Activated CD4-positive, CD25-positive, alpha-beta regulatory T cell (primary cell): ENCODE data around the gene APH1A.
A peak's percentile ranks its signal among the peaks of the same experiment; 100 is the strongest.
"Not testable (repeated sequence)": the region's sequence is repeated elsewhere in the genome, so short reads cannot be mapped to it uniquely, and the experiment has no call there.

Experiments
- DNase-seq, 4 experiments: peaks; one replicate each; lab custom pipeline; 2025; lab: John Stamatoyannopoulos, UW

Gene APH1A

GRCh38 chr1:150268705-150269403, at the start of gene APH1A:
TSS of gene APH1A (minus strand) at chr1:150269016. CDS start at chr1:150268810, 206 bp downstream.
- DNase-seq = peak; percentile 81 to 86 (median 84)

DNA sequence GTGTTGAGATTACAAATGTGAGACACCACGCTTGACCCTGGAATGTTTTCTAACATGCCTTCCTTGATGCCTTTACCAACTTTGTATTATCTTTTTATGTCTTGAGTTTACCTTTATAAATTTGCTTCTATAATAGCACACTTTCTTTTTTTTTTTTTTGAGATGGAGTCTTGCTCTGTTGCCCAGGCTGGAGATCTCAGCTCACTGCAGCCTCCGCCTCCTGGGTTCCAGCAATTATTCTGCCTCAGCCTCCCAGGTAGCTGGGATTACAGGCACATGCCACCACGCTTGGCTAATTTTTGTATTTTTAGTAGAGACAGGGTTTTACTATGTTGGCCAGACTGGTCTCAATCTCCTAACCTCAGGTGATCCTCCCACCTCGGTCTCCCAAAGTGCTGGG, 45.9 kb upstream of the APH1A start:
- DNase-seq = not testable (repeated sequence)

- no peak for DNase-seq
Observed at GRCh38 chr1:150311762-150312161, 42.9 kb upstream of the APH1A start.

DNA sequence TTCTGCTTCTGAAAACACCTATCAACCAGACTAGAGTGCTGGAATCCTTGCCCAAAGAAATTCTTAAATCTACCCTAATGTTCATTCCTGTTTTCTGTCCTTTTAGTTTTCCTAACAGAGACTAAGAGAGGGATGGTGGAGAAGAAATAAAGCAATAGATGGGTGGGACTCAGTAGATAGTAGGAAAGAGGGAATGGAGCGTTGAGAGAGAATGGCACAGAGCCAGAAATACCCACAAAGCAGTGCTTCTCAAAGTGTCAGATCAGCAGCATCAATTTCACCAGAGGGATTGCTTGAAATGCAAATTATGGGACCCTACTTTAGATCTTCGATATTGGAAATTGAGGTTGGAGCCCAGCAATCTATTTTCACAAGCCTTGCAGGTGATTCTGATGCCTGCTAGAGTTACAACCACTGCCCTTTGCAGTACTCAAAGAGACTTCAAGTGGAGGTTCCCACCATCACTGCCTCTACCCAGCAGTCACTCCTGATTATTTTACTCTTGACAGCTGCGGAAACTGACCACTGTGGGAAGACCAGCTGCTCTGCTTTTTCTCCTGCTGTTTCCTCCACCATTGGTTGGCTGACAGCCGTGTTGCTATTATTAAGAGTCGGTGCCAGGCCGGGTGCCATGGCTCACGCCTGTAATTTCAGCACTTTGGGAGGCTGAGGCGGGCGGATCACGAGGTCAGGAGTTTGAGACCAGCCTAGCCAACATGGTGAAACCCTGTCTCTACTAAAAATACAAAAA, 41.1 kb upstream of the APH1A start:
- no peak for DNase-seq

DNA sequence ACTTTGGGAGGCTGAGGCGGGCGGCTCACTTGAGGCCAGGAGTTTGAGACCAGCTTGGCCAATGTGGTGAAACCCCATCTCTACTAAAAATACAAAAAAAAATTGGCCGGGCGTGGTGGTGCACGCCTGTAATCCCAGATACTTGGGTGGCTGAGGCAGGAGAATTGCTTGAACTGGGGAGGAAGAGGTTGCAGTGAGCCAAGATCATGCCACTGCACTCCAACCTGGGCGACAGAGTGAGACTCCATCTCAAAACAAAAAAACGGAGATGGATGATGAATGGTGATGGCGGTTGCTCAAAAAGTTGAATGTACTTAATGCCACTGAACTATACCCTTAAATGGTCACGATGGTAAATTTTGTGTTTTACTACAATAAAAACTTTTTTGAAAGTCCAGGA, 39.8 kb upstream of the APH1A start:
- not testable (repeated sequence) for DNase-seq

DNA sequence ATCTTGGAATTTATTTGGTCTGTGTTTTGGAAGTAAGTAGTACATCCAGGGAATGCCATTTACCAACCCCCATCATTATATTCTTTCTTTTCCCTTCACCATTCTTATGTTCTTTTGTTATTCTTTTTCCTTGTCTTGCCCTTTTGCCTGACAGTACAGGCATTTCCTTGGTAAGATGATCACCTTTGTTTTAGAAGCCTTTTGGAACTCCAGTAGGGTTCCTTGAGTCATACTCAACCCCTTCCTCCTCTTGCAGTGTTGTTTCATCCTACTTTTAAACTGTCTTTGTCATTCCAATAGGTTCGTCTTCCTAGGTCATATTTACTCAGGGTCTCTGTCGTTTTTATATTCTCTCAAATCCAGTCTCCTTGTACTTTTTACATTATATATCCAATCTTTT, 34.1 kb upstream of the APH1A start:
- no peak for DNase-seq

GRCh38 chr1:150302338-150302737, 33.5 kb upstream of the APH1A start:
- no peak for DNase-seq

- no peak for DNase-seq
Observed at GRCh38 chr1:150299716-150300115, 30.9 kb upstream of the APH1A start.

DNA sequence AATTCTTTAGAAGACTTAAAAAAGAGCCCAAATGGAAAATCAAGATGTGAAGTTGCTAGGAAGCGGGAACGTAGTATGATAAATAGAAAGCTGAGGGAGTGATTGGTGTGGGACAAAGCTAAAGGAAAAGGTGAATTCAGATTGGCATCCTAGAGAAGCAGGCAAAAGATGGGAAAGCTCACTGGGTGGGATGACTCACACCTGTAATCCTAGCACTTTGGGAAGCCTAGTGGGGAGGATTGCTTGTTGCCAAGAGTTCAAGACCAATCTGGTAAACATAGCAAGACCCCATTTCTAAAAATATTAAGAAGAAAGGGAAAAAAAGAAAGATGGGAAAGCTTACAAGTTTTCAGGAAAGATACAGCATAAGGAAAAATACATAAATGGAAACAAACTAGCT, 26.7 kb upstream of the APH1A start:
- no peak for DNase-seq

DNA sequence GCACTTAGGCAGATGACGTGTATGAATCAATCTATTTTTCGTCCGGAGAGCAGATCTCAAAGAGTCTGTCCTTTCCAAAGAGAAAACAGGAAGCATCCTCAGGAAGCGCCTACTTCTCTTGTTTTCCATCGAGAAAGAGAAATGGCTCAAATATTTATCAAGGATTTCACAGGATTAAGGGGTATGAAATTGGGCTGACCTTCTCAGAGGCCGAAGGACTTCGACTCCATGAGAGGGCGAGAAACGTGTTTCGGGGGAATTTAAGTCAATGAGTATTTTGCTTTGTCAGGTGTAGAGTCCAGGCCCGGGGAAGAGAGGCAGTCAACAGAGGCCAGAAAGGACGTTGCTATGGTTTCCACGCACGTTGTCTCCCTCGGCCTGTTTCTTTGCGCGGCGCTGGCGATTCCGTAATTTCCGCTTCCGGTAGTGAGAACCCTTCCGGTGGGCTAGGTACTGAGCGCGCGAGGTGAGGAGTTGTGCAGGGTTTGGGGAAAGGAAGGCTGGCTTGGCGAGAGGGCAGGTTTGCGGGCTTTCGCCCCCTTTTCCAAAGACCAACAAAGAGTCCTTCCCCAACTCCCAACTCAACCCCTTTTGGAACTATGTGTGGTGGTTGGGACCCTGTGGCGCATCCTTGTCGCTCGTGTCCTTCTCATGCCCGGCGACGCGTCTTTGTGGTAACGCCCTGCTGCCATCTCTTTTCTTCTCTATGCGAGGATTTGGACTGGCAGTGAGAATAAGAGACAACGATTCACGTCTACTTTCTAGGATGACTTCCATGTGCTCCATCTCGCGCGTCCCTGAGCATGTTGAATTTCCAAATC, 24.8 kb upstream of the APH1A start, which contains the start of gene MRPS21:
MRPS21 (plus strand) TSS at position 429 of the 821 bp plus-strand sequence. CDS start 506 bp downstream, outside the sequence.
- peak; percentile 69 to 75 (median 70) for DNase-seq

GRCh38 chr1:150288822-150289221, 20.0 kb upstream of the APH1A start:
- no peak for DNase-seq

- no peak for DNase-seq
Observed at GRCh38 chr1:150288382-150288781, 19.6 kb upstream of the APH1A start.

DNA sequence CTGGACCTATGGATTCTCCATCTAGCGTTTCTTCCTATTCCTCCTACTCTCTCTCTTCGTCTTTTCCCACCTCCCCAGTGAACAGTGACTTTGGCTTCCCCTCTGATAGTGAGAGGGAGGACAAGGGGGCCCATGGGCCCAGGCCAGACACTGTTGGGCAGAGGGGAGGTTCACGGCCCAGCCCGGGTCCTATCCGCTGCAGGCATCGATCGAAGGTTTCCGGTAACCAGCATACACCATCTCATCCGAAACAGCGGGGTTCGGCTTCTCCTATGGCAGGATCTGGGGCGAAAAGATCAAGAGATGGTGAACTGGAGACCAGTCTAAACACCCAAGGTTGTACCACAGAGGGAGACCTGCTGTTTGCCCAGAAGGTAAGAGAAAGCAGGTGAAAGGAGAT, 14.4 kb upstream of the APH1A start:
- no peak for DNase-seq

DNA sequence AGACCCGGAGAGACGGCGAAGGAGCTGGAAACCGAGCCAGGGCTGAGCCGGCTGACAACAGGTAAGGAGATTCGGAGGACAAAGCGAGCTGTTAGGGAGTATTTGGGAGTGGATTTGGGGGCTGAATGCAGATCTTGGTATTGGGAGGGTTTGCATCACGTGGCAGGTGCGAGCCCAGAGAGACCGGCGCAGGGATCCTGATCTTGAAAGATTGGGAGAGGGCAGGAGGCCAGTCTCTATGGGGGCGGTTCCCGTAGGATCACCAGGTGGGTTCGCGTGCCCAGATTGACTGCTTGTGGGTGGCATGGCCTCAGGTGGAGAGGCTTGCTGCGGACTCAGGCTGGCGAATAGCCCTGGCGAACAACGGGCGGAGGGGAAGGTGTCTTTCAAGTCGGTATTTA, 13.7 kb upstream of the APH1A start:
- DNase-seq = no peak

DNA sequence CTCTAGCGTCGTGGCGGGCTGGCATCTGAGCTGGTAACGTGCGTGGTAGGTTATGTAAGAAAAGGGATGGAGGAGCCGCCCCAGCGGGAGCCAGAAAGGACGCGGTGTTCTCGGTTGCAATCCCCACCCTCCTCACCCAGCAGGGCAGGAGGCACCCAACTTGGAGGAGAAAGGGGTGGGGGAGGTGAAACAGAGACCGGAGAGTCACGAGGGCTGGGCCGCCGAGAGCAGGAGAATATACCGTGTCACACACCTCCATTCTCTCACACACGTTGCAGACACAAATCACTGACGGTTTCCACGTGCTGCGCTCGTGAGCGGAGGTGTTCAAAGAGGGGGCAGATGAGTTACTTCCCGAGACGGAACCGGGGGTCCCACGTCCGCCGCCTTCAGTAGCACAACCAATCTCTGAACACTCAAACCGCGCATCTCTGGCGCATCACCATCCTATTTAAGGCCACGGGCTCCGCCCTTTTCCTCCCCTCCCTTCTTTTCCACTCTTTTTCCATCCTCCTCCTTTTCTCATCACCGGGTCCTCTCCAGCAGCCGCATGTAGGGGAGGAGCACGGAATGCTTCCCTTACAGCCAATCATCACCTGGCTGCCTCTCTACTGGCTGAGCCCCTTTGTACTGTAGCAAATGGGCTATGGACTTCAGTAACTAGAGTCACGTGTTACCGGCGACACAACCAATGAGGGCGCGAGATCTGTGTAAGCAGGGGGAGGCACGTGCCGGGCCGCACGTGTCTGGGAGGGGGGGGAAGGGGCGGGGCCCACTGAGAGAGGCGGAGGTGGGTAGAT, 13.1 kb upstream of the APH1A start, which contains the start of gene CIART:
CIART (plus strand) TSS at position 797 of the 800 bp plus-strand sequence. CDS start 714 bp downstream, outside the sequence.
- DNase-seq = peak; percentile 42 to 67 (median 56)

GRCh38 chr1:150281221-150281757, 12.5 kb upstream of the APH1A start:
- peak; percentile 14 to 45 (median 20) for DNase-seq

GRCh38 chr1:150280138-150280707, 11.4 kb upstream of the APH1A start:
- DNase-seq = no peak

- DNase-seq = no peak
Observed at GRCh38 chr1:150273311-150273710, 4.5 kb upstream of the APH1A start.

GRCh38 chr1:150271291-150271959, 2.6 kb upstream of the APH1A start:
- no peak for DNase-seq

DNA sequence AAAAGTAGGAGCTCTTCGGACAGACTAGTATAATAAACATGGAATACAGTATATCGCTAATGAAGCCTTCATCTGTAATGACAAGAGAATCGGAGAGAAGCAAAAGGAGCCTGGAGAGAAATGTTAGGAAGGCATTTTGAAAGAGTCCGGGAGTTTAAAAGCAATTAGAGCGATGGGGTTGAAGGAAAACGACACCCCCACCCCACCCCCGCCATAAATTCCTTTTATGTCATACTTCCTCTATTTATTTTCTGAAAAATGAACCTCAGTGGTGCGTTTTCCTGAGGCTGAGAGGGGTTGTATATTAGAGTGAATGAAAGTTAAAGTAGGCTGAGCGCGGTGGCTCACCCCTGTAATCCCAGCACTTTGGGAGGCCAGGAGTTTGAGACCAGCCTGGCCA, 635 bp upstream of the APH1A start:
- no peak for DNase-seq
